ENCODE measurements around the gene TAOK3. TPM values are rescaled to one million over a fixed set of nuclear protein-coding genes. Genes with fewer than 3 reads are reported as not detected.

The TAOK3 gene
- total and polyA plus RNA-seq, 9 of the 15 experiments (the other 6 are each of a cell fraction or from before 2014, with no cell fraction given): 24.3 to 83.5 (median 47.1) TPM

DNA sequence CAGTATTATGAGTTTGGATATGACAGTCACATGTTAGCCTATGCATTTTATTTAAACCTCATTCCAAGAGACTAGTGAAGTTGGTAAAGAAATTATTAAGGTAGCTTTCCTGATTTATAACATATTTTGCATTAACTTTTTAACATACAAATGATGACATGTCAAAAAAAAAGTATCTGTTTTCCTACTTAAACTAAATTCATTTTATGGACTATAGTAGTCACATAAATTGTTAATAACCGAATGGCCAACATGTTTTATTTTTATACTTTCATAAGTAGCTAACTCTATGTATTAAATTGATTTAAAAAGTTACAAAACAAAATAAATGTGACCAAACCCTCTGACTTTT, 14.7 kb downstream of the TAOK3 start:
- Histone ChIP-seq H3K4me1 (replicated peaks in 1 of 2; ENCODE audit: control insufficient read depth in 2 of 2, insufficient read depth in 2 of 2, low read length in 2 of 2) (peaks cover 8 to 20% of the 10 kb centered on the region in 2 experiments; a peak in 3 of 5 replicates), H3K27me3 (ENCODE audit: control insufficient read depth in 2 of 2, insufficient read depth in 2 of 2, low read length in 2 of 2) (no peaks in the 10 kb centered on the region), H4K20me1 (replicated peaks; ENCODE audit: control insufficient read depth, insufficient read depth, low read length) (no peaks in the 10 kb centered on the region), H3K4me2 (ENCODE audit: insufficient read depth, low read length) (peak overlapping the region; percentile 62; the same call in 1 of the 2 replicates), H3K9ac (ENCODE audit: insufficient read depth in 1 of 2, low read depth in 2 of 2, low read length in 2 of 2) (peak overlapping the region in 1 of 2 experiments; percentile 87; a peak in 3 of 4 replicates), H3K4me3 (peak overlapping the region; percentile 41), H3K79me2 (ENCODE audit: control insufficient read depth, insufficient read depth, low read length) (peaks cover 88% of the 10 kb centered on the region), H3K9me3 (replicated peaks; ENCODE audit: control insufficient read depth, insufficient read depth, low read depth, low read length) (peaks cover 17% of the 10 kb centered on the region), H3K27ac (ENCODE audit: extremely low read depth, low read depth, low read length) (peak overlapping the region; percentile 88; the same call in 2 of the 3 replicates), H3K9me1 (ENCODE audit: control insufficient read depth, insufficient read depth, low read length) (no peaks in the 10 kb centered on the region), H3K36me3 (ENCODE audit: control insufficient read depth, insufficient read depth, low read length) (peaks cover 29% of the 10 kb centered on the region), H2AFZ (ENCODE audit: low read depth, low read length) (peak overlapping the region; percentile 84)
- 4% methylated on average over 1 of the region's 1 CpG for WGBS (ENCODE audit: insufficient coverage, low coverage, missing lambda C conversion rate)
- no peak for FAIRE-seq
- DNase-seq (ENCODE audit: extremely low read depth in 1 of 4, low spot score in 3 of 4): no peak
- CTCF ChIA-PET (ENCODE audit: low intra/inter-chr PET ratio): no interaction called here
- in situ Hi-C loops (cut with MboI): loop anchor here (25.0 kb wide), 1 partner anchor 171 kb away; no protein-coding TSS in a partner anchor
- intact Hi-C loops (cut with micrococcal nuclease): no loop called here
- TF ChIP-seq MAFG (tag; conservative IDR thresholded peaks at IDR 0.05) (peak; percentile 43; the same call in 1 of the 2 replicates), RFX1 (IDR thresholded peaks at IDR 0.05) (0 out of 2 replicates have a peak, but pooled peaks have one; percentile 2), ZNF316 (IDR thresholded peaks at IDR 0.05) (peak; percentile 95), ADNP (tag; IDR thresholded peaks at IDR 0.05) (peak; percentile 19), SRSF7 (optimal IDR thresholded peaks at IDR 0.05; ENCODE audit: low read depth, low read length) (no peak), C11orf30 (IDR thresholded peaks at IDR 0.05; ENCODE audit: low read depth) (peak; percentile 81), HIVEP1 (CRISPR knock-in tag; IDR thresholded peaks at IDR 0.05) (no peak), U2AF2 (optimal IDR thresholded peaks at IDR 0.05; ENCODE audit: low read depth, low read length) (no peak)
- TF ChIP-seq, protein P1, sequence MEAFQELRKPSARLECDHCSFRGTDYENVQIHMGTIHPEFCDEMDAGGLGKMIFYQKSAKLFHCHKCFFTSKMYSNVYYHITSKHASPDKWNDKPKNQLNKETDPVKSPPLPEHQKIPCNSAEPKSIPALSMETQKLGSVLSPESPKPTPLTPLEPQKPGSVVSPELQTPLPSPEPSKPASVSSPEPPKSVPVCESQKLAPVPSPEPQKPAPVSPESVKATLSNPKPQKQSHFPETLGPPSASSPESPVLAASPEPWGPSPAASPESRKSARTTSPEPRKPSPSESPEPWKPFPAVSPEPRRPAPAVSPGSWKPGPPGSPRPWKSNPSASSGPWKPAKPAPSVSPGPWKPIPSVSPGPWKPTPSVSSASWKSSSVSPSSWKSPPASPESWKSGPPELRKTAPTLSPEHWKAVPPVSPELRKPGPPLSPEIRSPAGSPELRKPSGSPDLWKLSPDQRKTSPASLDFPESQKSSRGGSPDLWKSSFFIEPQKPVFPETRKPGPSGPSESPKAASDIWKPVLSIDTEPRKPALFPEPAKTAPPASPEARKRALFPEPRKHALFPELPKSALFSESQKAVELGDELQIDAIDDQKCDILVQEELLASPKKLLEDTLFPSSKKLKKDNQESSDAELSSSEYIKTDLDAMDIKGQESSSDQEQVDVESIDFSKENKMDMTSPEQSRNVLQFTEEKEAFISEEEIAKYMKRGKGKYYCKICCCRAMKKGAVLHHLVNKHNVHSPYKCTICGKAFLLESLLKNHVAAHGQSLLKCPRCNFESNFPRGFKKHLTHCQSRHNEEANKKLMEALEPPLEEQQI (IDR thresholded peaks at IDR 0.05): 0 out of 2 replicates have a peak, but pooled peaks have one; percentile 2
- POLR2A ChIA-PET: interaction anchor here (0.6 to 4.7 kb wide), 11 partner anchors 8 to 1850 kb away, joined by 3 to 46 read pairs (median 5); partner anchors contain the start of genes SUDS3 and TAOK3
- no peak for ATAC-seq
- no TSS peak for BruUV-seq (replicated peaks)

Data from K562 (cell line).